NCI-H2029 treated with DMSO at 0.1 percent for 48 hours (cell line): Measurements from ENCODE around the gene SIPA1.
"Not testable (repeated sequence)": the region's sequence is repeated elsewhere in the genome, so short reads cannot be mapped to it uniquely, and the experiment has no call there.

Experiments used
- DNase-seq: peaks from one replicate; lab custom pipeline; 2025; lab: John Stamatoyannopoulos, UW

SIPA1 gene

GRCh38 chr11:65661599-65662246, 23.8 kb downstream of the SIPA1 start:
- no peak for DNase-seq

GRCh38 chr11:65662247-65662798, 24.4 kb downstream of the SIPA1 start:
- DNase-seq, result no peak

GRCh38 chr11:65662799-65663638, 25.1 kb downstream of the SIPA1 start, which contains the start of gene RELA:
RELA (minus strand) TSS chr11:65662916; CDS start chr11:65662832, 84 bp downstream.
- DNase-seq, result peak; percentile 31

GRCh38 chr11:65663639-65664200, 25.8 kb downstream of the SIPA1 start:
- DNase-seq, result no peak

- no peak for DNase-seq
Observed at GRCh38 chr11:65672180-65672860, 34.4 kb downstream of the SIPA1 start.

- no peak for DNase-seq
Observed at GRCh38 chr11:65672982-65673381, 35.1 kb downstream of the SIPA1 start.

GRCh38 chr11:65680192-65680743, 42.4 kb downstream of the SIPA1 start:
- DNase-seq, result no peak

GRCh38 chr11:65683480-65683879, 45.6 kb downstream of the SIPA1 start:
- not testable (repeated sequence) for DNase-seq

- DNase-seq, result no peak
Observed at GRCh38 chr11:65685981-65686380, 48.1 kb downstream of the SIPA1 start.

- not testable (repeated sequence) for DNase-seq
Observed at GRCh38 chr11:65691847-65692246, 53.9 kb downstream of the SIPA1 start.

GRCh38 chr11:65692367-65692766, 54.5 kb downstream of the SIPA1 start:
- DNase-seq, result no peak

GRCh38 chr11:65695459-65696241, 57.7 kb downstream of the SIPA1 start:
- DNase-seq, result peak; percentile 99

GRCh38 chr11:65696802-65697552, 59.1 kb downstream of the SIPA1 start:
- DNase-seq, result no peak

GRCh38 chr11:65698205-65698604, 60.3 kb downstream of the SIPA1 start:
- DNase-seq, result no peak

- DNase-seq, result no peak
Observed at GRCh38 chr11:65699306-65699705, 61.4 kb downstream of the SIPA1 start.

GRCh38 chr11:65700399-65700798, 62.5 kb downstream of the SIPA1 start:
- peak; percentile 29 for DNase-seq
